ENCODE data around the gene DCAF8.

Gene DCAF8

DNA sequence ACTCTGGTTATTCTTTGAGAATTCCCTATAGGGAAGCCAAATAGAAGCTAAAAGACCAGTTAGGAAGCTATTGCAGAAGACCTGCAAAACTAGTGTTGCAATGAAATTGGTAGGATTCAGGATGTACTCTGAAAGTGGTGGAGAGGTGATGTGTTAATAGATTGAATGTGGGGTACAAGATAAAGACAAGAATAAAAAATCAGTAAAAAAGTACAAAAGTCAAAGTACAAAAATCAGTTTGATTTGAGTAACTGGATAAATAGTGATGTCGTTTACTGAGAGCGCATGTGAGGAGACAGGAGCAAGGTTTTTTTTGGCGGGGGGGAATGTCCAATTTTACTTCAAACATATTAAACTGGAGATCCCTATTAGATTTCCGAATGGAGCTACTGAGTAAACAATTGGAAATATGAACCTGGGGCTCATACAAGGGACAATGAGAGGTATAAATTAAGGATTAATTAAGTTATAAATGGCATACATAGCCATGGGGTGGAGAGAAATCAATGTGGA is 2.5 kb upstream of the DCAF8 start:
- in situ Hi-C loops (cut with MboI; ENCODE audit: low sequenced_read_pairs) = no loop called here

DNA sequence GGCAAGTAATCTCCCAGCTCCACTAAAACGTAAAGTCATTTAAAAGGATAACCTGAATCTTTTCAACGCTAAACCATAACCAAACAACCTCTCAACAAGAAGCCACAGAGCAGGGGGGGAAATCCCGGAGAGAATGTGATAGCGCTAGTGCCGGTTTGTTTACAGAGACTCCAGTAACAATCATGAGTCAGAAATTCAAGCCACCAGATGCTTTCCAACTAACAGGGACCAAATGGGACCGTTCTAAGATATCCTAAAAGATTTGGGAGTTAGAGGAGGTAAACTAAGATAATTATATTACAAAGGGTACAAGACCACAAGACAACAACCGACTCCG is 825 bp downstream of the DCAF8 start:
- in situ Hi-C loops (cut with MboI; ENCODE audit: low sequenced_read_pairs) = no loop called here

DNA sequence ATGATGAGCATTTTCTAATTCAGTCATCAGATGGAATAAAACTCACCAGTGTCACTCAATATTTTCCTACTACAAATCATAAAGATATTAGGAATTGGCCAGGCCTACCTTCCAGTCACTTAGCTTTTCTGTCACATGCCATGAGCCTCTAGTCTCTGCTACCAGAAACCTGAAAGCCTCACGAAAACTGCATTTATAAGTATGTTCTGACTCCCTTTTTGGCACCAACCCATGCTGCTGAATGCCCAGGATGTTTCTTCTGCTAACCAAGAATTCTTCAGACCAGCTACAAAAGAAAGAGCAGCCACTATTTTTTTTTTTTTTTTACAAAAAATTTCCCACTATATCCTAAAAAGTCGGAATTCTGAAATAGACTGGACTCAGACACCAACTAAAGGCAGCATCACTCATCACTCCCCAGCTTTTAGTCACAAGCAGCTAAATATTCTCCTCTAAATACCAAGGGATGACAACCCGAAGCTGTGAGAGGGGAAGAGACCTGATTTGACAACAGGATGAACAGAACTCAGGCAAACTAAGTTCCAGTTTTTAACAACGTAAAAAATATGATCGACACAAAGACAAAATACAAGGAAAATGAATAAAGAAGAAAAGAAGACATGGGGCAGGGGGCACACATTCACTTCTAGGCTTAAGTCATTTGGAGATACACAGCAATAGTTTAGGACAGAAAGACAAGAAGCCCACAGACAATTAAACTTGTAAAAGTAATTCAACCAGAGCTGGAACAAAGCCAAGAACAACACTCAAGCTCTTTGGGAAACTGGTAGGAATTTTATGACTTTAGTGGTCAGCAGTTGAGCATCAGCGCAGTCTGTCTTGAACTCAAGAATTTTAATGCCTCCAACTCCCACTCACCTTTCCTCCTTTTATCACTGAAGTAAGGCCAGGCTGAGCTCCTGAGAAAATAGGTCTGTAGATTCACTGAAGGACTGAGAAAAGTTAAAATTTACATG is 1.7 kb downstream of the DCAF8 start:
- in situ Hi-C loops (cut with MboI; ENCODE audit: low sequenced_read_pairs) = no loop called here

DNA sequence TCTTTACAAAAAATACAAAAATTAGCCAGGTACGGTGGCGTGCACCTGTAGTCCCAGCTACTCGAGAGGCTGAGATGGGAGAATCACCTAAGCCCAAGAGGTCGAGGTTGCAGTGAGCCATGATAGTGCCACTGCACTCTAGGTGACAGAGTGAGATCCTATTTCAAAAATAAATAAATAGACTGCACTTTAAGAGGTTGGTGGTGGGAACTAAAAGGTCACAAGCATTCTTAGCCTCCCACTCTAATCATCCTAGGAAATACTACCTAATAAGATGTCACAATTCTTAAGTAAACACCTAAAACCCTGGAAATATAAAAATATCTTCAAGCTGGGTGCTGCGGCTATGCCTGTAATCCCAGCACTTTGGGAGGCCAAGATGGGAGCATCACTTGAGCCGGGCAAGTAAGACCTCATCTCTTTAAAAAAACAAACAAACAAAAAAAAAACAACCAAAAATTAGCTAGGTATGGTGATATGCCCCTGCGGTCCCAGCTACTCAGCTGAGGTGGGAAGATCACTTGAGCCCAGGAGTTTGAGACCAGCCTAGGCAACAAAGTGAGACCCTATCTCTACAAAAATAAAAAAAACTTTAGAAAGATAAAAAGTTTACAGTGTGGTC is 4.1 kb downstream of the DCAF8 start:
- in situ Hi-C loops (cut with MboI; ENCODE audit: low sequenced_read_pairs) = no loop called here

DNA sequence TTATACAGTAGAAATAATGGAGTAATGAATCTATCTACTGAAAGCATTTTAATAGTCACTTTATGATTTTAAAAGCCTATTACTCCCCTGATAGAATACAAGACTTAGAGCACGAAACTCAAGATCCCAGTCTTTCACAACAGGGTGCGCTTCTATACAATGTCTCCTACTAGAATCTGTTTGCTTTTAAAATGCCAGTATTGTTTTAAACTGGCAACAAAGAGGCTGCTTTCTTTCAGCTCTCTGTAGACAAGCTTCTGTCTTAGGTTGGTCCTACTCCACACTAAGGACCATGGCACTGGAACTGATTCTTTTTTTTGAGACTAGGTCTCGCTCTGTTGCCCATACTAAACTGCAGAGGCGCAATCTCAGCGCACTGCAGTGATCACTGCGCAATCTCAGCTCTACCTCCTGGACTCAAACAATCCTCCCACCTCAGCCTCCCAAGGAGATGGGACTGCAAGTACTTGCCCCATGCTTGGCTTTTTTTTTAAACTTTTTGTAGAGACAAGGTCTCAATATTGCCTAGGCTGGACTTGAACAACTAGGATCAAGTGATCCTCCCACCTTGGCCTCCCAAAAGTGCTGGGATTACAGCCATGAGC is 4.8 kb downstream of the DCAF8 start:
- in situ Hi-C loops (cut with MboI; ENCODE audit: low sequenced_read_pairs) = no loop called here

DNA sequence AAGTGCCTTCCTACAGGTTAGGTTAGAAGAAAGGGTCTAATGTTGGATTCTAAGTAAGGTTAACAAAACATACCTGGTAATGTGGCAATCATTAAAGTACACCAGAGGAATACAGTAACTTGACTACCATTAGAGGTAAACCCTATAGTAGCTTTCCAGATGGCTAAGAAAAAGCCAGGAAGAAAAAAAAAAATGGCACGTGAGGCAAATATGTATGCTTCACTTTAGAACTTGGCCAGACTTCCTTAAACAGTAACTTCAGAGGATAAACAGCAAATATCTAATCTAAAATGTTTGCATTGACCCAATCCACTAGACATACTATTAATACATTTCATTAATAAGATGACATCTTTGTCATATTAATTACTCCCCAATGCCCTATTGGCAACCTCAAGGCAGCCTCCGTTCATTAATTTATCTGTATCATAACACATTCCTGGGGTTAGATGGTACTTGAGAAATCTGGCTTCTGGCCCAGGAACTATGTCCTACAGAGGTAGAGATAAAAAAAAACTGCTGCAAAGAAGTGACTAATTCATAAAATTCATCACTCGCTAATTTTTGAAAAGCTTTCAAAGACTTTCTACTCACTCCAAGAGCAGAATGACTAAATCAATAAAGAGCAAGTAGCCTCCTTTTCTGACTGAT is 5.8 kb downstream of the DCAF8 start:
- in situ Hi-C loops (cut with MboI; ENCODE audit: low sequenced_read_pairs) = no loop called here

DNA sequence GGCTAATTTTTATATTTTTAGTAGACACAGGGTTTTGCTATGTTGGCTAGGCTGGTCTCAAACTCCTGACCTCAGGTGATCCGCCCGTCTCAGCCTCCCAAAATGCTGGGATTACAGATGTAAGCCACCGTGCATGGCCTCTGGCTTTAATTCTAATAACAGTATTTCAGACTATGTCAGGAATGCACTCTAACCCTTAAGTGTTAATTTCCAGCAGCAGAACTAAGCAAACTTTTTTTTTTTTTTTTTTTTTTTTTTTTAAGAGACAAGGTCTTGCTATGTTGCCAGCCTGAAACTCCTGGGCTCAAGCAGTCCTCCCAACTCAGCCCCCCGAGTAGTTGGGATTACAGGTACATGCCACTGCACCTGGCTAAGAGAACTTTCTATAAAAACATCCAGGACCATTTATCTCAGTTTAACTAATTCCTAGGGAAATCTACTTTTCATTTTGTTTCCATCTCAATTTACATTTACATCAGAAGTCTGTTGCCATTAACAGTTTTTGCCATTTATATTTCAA is 6.5 kb downstream of the DCAF8 start:
- in situ Hi-C loops (cut with MboI; ENCODE audit: low sequenced_read_pairs) = no loop called here

DNA sequence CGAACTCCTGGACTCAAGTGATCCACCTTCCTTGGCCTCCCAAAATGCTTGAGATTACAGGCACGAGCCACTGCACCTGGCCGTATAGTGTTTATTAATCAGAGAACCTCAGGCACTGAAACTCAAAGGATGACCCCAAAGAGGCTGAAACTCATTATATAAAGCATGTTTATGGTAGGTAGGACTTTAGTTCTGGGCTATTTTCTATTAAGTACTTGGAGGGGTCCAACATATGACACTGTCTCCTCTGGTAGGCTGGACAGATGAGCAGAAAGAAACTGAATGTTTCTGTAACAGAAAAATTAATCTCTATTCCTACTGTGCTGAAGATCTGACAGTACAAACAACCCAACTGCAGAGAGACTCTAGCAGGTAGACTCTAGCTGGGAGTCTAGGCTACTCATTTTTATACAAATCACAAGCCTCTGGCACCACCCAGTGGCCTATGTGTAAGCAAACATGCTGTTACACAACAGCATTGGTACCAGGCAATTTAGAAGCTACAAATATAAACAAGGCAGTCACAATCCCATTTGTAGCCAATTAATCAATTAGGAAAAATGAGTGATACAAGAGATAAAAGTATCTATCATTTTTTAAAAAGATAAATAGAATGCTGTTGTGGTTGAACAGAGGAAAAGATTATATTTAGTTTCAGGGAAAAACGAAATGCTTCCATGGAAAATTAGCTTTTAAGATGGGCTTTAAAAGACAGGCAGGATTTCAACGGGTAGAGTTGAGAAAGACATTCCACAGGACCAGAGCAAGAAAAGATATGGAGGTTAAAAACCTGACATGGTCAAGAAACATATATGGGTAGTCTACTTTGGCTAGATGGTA is 10.4 kb downstream of the DCAF8 start:
- in situ Hi-C loops (cut with MboI; ENCODE audit: low sequenced_read_pairs) = no loop called here

DNA sequence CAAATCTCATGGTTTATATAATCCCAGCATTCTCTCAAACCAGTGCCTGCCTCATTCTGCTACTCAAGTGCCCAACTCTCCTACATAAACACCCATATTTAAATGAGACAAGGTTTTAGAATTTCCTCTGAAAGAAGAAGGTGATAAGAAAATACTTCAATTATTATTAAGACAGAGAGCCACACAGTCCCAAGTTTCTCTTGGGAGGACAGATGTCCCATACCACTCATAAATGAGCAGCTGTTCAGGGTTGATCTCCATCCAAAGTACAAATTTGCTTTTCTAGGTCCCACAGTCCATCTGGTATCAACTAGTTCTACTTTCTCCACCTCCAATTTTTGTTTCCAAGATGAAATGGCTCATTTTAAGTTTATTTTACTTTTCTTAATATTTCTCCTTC is 11.3 kb downstream of the DCAF8 start:
- in situ Hi-C loops (cut with MboI; ENCODE audit: low sequenced_read_pairs) = no loop called here

DNA sequence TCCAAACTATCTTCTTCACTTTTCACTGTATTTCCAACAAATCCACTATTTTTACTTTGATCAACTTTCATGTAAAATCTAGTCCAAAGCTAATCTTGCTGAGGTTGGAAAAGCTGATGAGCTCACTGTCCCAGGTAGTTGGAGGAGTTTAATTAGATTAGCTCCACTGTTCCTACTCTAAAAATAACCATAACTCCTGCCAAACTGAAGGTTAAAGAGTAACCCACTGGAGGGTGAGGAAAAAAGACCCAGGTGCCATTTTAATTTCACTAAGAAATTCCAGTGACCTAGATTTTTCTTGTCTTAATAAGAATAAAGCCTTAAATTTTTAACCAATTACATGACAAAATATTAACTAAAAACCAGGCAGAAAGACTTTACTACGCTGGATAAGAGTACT is 15.3 kb downstream of the DCAF8 start:
- in situ Hi-C loops (cut with MboI; ENCODE audit: low sequenced_read_pairs) = no loop called here

DNA sequence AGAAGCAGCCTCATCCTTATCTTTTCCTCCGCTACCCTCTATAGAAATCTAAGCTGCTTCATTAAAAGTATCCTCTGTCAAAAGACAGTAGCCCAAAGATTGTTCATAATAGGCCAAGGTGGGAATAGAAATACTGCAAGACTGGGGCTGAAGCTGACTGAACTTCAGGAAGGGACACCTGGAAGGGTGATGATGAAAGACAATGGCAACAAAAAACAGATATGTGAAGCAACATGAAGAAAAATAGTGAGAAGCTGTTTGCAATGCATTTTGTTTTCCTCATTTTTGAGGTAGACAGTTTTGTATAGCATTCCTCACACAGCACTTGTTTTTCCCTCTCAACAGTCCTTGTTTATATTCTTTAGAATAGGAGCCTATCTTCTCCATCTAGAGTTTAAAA is 16.9 kb downstream of the DCAF8 start:
- in situ Hi-C loops (cut with MboI; ENCODE audit: low sequenced_read_pairs) = no loop called here

DNA sequence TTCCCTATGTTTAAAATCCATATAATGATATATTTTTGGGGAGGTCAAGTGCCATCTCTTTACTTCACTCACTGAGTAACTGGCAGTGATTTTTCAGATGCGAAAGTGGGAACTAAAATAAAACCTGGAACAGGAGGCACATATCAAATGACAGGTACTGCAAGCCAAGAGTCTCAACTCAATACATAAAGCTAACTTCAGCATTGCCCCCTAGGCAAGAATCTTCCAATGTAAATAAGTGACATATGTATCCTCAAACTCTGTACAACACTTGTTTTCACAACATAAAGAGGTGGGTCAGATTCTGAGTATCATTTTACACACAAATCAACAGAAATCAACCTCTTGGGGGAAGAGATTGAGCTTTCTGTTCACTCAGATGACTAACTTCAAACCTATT is 18.1 kb downstream of the DCAF8 start:
- in situ Hi-C loops (cut with MboI; ENCODE audit: low sequenced_read_pairs) = no loop called here

DNA sequence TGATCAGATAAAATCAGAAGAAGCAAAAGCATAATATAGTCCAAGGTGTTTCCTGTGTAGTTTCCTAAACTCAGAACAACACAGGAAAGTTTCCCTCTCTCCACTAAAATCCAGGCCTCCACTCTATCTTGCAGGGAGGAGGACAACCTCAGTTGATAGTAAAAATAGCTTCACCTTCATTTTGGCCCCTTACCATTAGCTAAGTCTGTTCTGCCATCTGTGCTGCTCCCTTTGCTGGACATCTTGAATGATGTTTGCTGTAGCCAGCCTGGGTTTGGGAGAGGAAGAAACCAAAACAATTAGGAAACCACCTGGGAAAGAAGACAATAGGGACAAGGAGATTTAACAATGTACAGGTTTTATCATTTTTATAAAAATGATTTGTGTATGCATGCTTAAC is 18.6 kb downstream of the DCAF8 start:
- in situ Hi-C loops (cut with MboI; ENCODE audit: low sequenced_read_pairs) = no loop called here

DNA sequence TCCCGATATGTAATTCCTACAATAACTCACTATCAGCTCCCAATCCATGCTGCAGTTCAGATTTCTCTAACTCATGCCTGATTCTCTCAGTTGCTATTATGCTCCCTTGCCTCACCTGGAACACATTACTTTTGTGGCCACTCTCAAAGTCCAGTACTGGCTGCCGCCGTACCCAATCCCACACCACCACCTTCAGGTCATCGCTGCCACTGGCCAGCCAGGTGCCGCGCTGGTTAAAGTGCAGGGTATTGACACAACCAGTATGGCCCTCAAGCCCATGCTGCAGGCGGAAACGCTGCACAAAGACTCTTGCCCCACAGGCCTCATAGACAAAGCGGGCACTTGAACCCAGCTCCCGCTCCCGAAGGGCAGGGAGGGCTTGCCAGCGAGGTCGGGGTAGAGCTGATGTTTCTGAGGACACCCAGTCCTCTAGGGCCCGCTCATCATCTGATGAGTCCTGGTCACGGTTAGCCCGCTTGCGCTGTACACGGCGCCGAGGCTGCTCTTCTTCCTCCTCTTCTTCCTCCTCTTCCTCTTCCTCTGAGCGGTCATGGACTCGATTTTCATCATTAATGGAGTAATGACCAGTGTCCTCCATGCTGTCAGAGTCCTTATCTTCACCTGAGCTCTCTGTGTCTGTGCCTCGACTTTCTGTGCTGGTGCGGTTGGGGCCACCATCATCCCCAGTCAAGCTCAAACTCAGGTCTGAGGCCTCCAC is 22.6 kb downstream of the DCAF8 start:
- in situ Hi-C loops (cut with MboI; ENCODE audit: low sequenced_read_pairs) = no loop called here

DNA sequence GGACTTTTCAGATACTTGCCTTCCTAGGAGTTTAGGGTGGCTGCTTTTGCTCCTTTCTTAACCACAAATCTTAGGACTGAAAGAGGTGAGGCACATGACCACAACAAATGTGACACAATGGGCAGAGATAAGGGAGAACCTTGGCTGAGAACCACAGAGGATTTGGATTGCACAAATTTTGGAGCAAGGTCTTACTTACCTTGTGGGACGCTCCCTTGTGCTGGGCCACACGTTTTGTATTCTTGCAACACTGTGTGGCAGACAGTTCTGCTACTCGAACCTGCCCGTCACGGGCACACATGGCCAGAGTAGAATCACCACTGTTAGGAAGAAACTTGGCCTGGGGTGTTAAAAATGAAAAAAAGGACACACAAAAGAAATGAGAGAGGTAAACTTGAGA is 23.9 kb downstream of the DCAF8 start:
- in situ Hi-C loops (cut with MboI; ENCODE audit: low sequenced_read_pairs) = no loop called here

DNA sequence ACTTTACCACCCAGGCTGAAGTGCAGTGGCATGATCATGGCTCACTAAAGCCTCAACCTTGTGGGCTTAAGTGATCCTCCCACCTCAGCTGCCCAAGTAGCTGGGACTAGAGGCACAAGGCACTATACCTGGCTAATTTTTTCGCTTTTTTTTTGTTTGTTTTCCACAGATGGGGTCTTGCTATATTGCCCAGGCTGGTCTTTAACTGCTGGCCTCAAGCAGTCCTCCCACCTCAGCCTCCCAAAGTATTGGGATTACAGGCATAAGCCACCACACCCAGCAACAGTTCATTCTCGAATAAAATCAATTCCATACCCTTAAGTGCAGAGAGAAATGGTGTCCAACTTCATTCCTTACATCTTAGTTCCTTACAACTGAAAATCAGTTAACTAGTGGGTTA is 24.8 kb downstream of the DCAF8 start:
- in situ Hi-C loops (cut with MboI; ENCODE audit: low sequenced_read_pairs) = no loop called here

DNA sequence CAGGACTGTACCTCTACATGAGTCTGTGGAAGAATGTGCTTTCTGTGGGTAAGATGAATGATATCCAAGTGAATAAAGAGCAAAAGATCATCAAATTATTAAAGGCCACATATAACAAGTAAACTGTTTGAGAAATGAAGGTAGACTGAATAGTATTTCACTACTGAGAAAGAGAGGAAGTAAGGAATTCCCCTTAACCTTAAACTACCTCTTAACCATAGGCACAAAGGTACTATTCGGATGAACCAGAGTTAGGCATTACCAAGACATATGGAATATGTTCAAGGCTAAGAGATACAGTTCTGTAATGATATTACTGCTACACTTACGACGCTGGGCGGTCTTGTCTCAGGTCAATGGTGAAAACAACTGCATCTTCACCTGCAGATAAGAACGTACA is 25.5 kb downstream of the DCAF8 start:
- in situ Hi-C loops (cut with MboI; ENCODE audit: low sequenced_read_pairs) = no loop called here

DNA sequence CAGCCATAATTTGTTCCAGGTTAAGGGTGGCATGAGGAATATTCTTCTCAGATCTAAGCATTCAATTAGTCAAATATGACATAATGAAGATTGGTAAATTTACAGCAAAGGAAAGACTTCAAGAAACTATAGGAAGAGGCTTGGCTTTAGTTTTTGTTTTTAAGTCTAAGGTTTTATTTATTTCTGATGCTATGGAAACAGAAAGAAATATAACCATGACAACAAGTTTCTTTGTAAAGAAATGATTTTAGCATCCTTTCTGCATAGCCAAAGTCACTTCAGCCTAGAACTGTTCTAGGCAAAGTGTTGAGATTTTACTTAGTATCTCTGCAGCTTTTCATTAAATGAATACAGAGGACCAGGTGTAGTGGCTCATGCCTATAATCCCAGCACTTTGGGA is 29.4 kb downstream of the DCAF8 start:
- in situ Hi-C loops (cut with MboI; ENCODE audit: low sequenced_read_pairs) = no loop called here

DNA sequence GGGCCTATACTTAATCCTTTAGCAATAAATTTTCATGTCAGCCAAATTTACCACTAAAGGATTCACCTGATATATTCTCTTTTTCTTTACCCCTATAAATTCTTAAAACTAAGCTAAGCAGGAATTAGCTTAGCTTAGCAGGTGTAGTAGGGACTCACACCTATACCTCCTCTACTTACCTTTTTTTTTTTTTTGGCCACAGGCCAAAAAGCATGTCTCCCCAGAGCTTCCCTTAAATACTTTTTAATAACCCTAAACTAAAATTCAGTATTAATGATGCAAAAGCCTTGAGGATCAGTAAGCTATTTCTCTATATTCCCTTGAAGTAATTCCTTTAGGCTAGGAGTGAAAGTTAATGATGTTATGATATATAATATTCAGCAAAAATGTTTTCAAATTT is 33.9 kb downstream of the DCAF8 start:
- in situ Hi-C loops (cut with MboI; ENCODE audit: low sequenced_read_pairs) = no loop called here

DNA sequence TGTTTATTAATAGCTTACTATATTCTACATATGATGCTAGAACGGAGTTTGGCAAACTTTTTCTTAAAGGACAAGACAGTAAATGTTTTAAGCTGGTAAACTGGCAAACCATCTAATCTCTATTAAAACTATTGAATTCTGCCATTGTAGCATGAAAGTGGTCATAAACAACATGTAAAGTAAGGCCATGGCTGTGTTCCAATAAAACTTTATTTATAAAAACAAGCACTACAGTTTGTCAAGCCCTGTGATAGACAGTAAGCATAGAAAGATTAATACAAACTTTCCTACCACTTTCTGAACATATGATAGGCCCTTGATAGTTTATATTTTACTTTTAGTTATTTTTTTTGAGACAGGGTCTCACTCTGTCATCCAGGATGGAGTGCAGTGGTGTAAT is 34.8 kb downstream of the DCAF8 start:
- in situ Hi-C loops (cut with MboI; ENCODE audit: low sequenced_read_pairs) = no loop called here

Data from HL-60/S4 treated with retinoic acid at 250 ng/mL for 4 days and 3 days (cell line).